ENCODE data around the gene CREBL2.

DNA sequence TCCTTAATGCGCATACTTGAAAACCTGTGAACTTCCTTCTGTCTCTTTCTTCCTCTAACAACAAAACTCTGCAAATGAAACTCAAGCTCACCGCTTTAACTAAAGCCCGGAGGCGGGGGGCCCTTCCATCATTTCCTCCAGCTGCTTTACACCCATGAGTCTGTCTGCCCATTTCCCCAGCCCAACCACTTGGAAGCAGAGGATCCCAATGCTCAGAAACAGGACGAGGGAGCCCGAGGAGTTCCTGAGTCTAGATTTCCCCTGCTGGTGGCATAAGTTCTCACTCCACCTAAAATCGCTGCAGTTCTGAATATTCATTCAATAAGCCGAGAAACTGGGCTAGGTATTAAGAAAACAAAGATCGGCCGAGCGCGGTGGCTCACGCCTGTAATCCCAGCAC, 53.5 kb downstream of the CREBL2 start:
- TF ChIP-seq, protein P1, sequence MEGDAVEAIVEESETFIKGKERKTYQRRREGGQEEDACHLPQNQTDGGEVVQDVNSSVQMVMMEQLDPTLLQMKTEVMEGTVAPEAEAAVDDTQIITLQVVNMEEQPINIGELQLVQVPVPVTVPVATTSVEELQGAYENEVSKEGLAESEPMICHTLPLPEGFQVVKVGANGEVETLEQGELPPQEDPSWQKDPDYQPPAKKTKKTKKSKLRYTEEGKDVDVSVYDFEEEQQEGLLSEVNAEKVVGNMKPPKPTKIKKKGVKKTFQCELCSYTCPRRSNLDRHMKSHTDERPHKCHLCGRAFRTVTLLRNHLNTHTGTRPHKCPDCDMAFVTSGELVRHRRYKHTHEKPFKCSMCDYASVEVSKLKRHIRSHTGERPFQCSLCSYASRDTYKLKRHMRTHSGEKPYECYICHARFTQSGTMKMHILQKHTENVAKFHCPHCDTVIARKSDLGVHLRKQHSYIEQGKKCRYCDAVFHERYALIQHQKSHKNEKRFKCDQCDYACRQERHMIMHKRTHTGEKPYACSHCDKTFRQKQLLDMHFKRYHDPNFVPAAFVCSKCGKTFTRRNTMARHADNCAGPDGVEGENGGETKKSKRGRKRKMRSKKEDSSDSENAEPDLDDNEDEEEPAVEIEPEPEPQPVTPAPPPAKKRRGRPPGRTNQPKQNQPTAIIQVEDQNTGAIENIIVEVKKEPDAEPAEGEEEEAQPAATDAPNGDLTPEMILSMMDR (IDR thresholded peaks at IDR 0.05; ENCODE audit: low read length) = no peak
- TF ChIP-seq EZH2 (IDR thresholded peaks at IDR 0.05; ENCODE audit: borderline replicate concordance, low read length) = no peak

Data from OCI-LY1 (cell line).